HepG2 (cell line): ENCODE data around the gene CTDNEP1. TPM values are rescaled to one million over a fixed set of nuclear protein-coding genes. Genes with fewer than 3 reads are reported as not detected.

ENCODE experiments used
- ATAC-seq: fragments of 200-7000 bp; cut with Tn5 transposase; 3 replicates; pipeline ENCODE4 v1.9.1; 2020; ENCODE audit warnings: mild to moderate bottlenecking, moderate library complexity
- BruUV-seq: library from RNA; stranded (reverse); fragments of 400-500 nt; replicated peaks from 2 replicates; lab custom pipeline; 2021; lab: Mats Ljungman, UMichigan
- CTCF ChIA-PET: fragments of 300-600 bp; formaldehyde crosslinking; extraction: SDS; loops from one replicate; lab custom pipeline; 2021; ENCODE audit warnings: low total read pairs, inconsistent platforms, low intra/inter-chr PET ratio; lab: Yijun Ruan, JAX
- POLR2A ChIA-PET: fragments of 350-600 bp; sonication (Branson Sonifier 250); formaldehyde crosslinking; loops from one replicate; lab custom pipeline; 2020; ENCODE audit warnings: antibody characterized with exemption, inconsistent platforms; lab: Yijun Ruan, JAX
- DNase-seq: peaks from one replicate; pipeline ENCODE4 v3.0.0-alpha.2; 2015; ENCODE audit warnings: low spot score
- FAIRE-seq: peaks from 3 replicates; lab custom pipeline; 2011; peaks lifted over from hg19 to GRCh38; lab: Jason Lieb, UNC
- H2AFZ ChIP-seq: one replicate; pipeline ENCODE4 v1.6.1; 2011; ENCODE audit warnings: low read length, inconsistent platforms
- H3K27ac ChIP-seq: fragments of 300-600 bp; 3 replicates; pipeline ENCODE4 v1.8.0; 2011; ENCODE audit warnings: mixed run types, mild to moderate bottlenecking, mixed read lengths, low read length, inconsistent platforms; ENCODE audit not compliant: insufficient read depth; ENCODE audit errors: extremely low read length
- H3K27me3 ChIP-seq, 2 experiments: fragments of 200-600 bp in 1 of 2; 2 replicates in 1 of 2; 3 replicates in 1 of 2; pipeline versions ENCODE4 v1.6.0 to v1.8.0; 2011; ENCODE audit warnings: low read length in 2 of 2, mild to moderate bottlenecking in 2 of 2, moderate library complexity in 2 of 2, inconsistent platforms in 1 of 2; ENCODE audit not compliant: insufficient read depth in 2 of 2, control insufficient read depth in 1 of 2
- H3K36me3 ChIP-seq, 2 experiments: fragments of 200-600 bp in 1 of 2; replicated peaks in 1 of 2; 2 replicates in 1 of 2; 3 replicates in 1 of 2; pipeline versions ENCODE4 v1.5.1 to v1.8.0; 2011; ENCODE audit warnings: low read length in 2 of 2, inconsistent platforms in 1 of 2; ENCODE audit not compliant: insufficient read depth in 2 of 2, control insufficient read depth in 1 of 2
- H3K4me1 ChIP-seq: 2 replicates; pipeline ENCODE4 v1.5.1; 2012; ENCODE audit warnings: low read length, inconsistent platforms; ENCODE audit not compliant: insufficient read depth
- H3K4me2 ChIP-seq: 2 replicates; pipeline ENCODE4 v1.6.0; 2011; ENCODE audit warnings: low read depth, low read length, inconsistent platforms
- H3K4me3 ChIP-seq, 3 experiments: fragments of 200-600 bp in 1 of 3; sonication (generic), shearing (Covaris generic) in 1 of 3; replicated peaks in 1 of 3; 2 replicates each; pipeline ENCODE4 v1.5.1; 2011 to 2016; ENCODE audit warnings: low read length in 3 of 3, inconsistent platforms in 2 of 3, low read depth in 2 of 3, mild to moderate bottlenecking in 2 of 3, control low read depth in 1 of 3, mixed read lengths in 1 of 3; ENCODE audit not compliant: insufficient read depth in 1 of 3
- H3K79me2 ChIP-seq: one replicate; pipeline ENCODE4 v1.6.1; 2011; ENCODE audit warnings: low read length, inconsistent platforms; ENCODE audit not compliant: insufficient read depth
- H3K9ac ChIP-seq: 2 replicates; pipeline ENCODE4 v1.6.0; 2011; ENCODE audit warnings: mild to moderate bottlenecking, low read depth, low read length, inconsistent platforms; ENCODE audit not compliant: insufficient read depth
- H3K9me3 ChIP-seq: 2 replicates; pipeline ENCODE4 v1.5.1; 2012; ENCODE audit warnings: mild to moderate bottlenecking, low read length
- H4K20me1 ChIP-seq: 2 replicates; pipeline ENCODE4 v1.6.0; 2011; ENCODE audit warnings: inconsistent platforms, mild to moderate bottlenecking, low read length, moderate library complexity; ENCODE audit not compliant: insufficient read depth
- ELF3 ChIP-seq: IDR thresholded peaks from 2 replicates; pipeline ENCODE4 v1.6.1; 2016; ENCODE audit warnings: missing genetic modification reagents, missing compliant biosample characterization
- GABPB1 ChIP-seq: IDR thresholded peaks from 2 replicates; pipeline ENCODE4 v1.6.1; 2016; ENCODE audit warnings: mild to moderate bottlenecking, missing genetic modification reagents, moderate library complexity, missing compliant biosample characterization
- NFAT5 ChIP-seq: sonication (generic); formaldehyde crosslinking; IDR thresholded peaks from 2 replicates; pipeline ENCODE4 v1.4.0; 2020; ENCODE audit warnings: missing genetic modification reagents
- RAD51 ChIP-seq: fragments of 450-650 bp; IDR thresholded peaks from 2 replicates; pipeline ENCODE4 v1.6.1; 2016; ENCODE audit warnings: borderline replicate concordance
- ZNF138 ChIP-seq: sonication (generic); formaldehyde crosslinking; IDR thresholded peaks from 2 replicates; pipeline ENCODE4 v1.5.0; 2020; ENCODE audit warnings: mild to moderate bottlenecking, low read depth, missing genetic modification reagents
- ZNF275 ChIP-seq: sonication (generic); formaldehyde crosslinking; IDR thresholded peaks from 2 replicates; pipeline ENCODE4 v1.8.0; 2022; ENCODE audit warnings: missing genetic modification reagents, mild to moderate bottlenecking, inconsistent platforms, borderline replicate concordance
- ZNF720 ChIP-seq: sonication (generic); formaldehyde crosslinking; IDR thresholded peaks from 2 replicates; pipeline ENCODE4 v1.4.0; 2020; ENCODE audit warnings: missing genetic modification reagents
- ZNF766 ChIP-seq: sonication (generic); formaldehyde crosslinking; IDR thresholded peaks from 2 replicates; pipeline ENCODE4 v1.5.0; 2020; ENCODE audit warnings: missing genetic modification reagents, borderline replicate concordance
- ZSCAN21 ChIP-seq: sonication (generic); formaldehyde crosslinking; IDR thresholded peaks from 2 replicates; pipeline ENCODE4 v1.8.0; 2022; ENCODE audit warnings: mild to moderate bottlenecking, missing genetic modification reagents, moderate library complexity, borderline replicate concordance
- ZSCAN22 ChIP-seq: sonication (generic); formaldehyde crosslinking; IDR thresholded peaks from 2 replicates; pipeline ENCODE4 v1.4.0; 2020; ENCODE audit warnings: mild to moderate bottlenecking, missing genetic modification reagents
- WGBS: methylation state at CpG from one replicate; pipeline ENCODE4 v1.1.6; 2017; ENCODE audit warnings: low lambda C conversion rate; 5-methylcytosine and 5-hydroxymethylcytosine counted together
- in situ Hi-C: cut with HindIII; loops from 2 replicates; pipeline ENCODE4 v1.10.0; 2017; ENCODE audit warnings: low pct_unique_long_range_greater_than_20kb; ENCODE audit not compliant: extremely low pct_ligation_motif_present
- intact Hi-C: fragments of 100-400 bp; cut with micrococcal nuclease; formaldehyde crosslinking; loops from one replicate; pipeline ENCODE4 v1.10.0; 2022; ENCODE audit not compliant: unreplicated experiment
- polyA plus RNA-seq, 8 experiments: library from polyadenylated mRNA; depleted of rRNA in 3 of 8; stranded (reverse) in 7 of 8; unstranded in 1 of 8; fragments of >200 nt; fragmentation: Illumina TruSeq in 4 of 8; extraction: Trizol in 4 of 8; gene quantifications; 2 replicates each; pipeline versions ENCODE4 v1.2.1 to v1.2.3, GENCODE V29; 2011 to 2016; ENCODE audit warnings: low read depth in 4 of 8, missing spikeins in 1 of 8, mixed read lengths in 1 of 8; ENCODE audit not compliant: insufficient read depth in 1 of 8
- total RNA-seq, 5 experiments: library from RNA; depleted of rRNA; stranded (reverse); fragments of >200 nt; fragmentation: Illumina TruSeq; extraction: Trizol; gene quantifications; 2 replicates each; pipeline ENCODE4 v1.2.3, GENCODE V29; 2016; ENCODE audit warnings: low read depth in 1 of 5
- TF ChIP-seq, protein P1 (sequence below): sonication (generic); formaldehyde crosslinking; IDR thresholded peaks from 2 replicates; pipeline ENCODE4 v1.5.0; 2020; ENCODE audit warnings: mild to moderate bottlenecking, missing genetic modification reagents
- TF ChIP-seq, protein P2 (sequence below): sonication (generic); formaldehyde crosslinking; IDR thresholded peaks from 2 replicates; pipeline ENCODE4 v1.5.0; 2020; ENCODE audit warnings: missing genetic modification reagents

CTDNEP1 gene
- total and polyA plus RNA-seq, 2 of the 13 experiments (the other 11 are each of a cell fraction or from before 2014, with no cell fraction given), result 19.8 to 118 TPM

DNA sequence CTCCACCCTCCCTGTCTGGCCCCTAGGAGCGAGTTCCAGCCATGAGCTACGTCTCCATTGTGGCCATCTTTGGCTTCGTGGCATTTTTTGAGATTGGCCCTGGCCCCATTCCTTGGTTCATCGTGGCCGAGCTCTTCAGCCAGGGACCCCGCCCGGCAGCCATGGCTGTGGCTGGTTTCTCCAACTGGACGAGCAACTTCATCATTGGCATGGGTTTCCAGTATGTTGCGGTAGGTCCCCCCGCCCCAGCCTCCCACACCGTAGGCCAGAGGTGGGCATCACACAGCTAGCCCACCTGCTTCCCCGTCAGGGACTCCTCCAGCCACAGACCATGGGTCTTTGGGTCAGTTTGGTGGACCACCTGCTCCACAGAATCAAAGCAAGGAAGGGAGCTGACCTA, 34.1 kb upstream of the CTDNEP1 start (continued):
- TF ChIP-seq, protein P1, sequence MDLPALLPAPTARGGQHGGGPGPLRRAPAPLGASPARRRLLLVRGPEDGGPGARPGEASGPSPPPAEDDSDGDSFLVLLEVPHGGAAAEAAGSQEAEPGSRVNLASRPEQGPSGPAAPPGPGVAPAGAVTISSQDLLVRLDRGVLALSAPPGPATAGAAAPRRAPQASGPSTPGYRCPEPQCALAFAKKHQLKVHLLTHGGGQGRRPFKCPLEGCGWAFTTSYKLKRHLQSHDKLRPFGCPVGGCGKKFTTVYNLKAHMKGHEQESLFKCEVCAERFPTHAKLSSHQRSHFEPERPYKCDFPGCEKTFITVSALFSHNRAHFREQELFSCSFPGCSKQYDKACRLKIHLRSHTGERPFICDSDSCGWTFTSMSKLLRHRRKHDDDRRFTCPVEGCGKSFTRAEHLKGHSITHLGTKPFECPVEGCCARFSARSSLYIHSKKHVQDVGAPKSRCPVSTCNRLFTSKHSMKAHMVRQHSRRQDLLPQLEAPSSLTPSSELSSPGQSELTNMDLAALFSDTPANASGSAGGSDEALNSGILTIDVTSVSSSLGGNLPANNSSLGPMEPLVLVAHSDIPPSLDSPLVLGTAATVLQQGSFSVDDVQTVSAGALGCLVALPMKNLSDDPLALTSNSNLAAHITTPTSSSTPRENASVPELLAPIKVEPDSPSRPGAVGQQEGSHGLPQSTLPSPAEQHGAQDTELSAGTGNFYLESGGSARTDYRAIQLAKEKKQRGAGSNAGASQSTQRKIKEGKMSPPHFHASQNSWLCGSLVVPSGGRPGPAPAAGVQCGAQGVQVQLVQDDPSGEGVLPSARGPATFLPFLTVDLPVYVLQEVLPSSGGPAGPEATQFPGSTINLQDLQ (CRISPR knock-in tag), result no peak
- TF ChIP-seq, all 625 proteins: peak for 0

- BruUV-seq, result no TSS peak
- H3K9ac ChIP-seq, result no peak overlapping the region
- peaks cover 8 to 9% of the 10 kb centered on the region in 2 experiments; a peak in 4 of 5 replicates for H3K36me3 ChIP-seq
- H3K9me3 ChIP-seq, result no peaks in the 10 kb centered on the region
- in situ Hi-C loops (loop anchor here (10.0 kb wide), 1 partner anchor 240 kb away; the partner anchor contains the start of gene SLC16A11), intact Hi-C loops (loop anchor here (5.0 kb wide), 1 partner anchor 43 kb away; the partner anchor contains the start of gene GABARAP)
- POLR2A ChIA-PET, result interaction anchor here (1.4 kb wide), 1 partner anchor 28 kb away, joined by 3 read pairs; no protein-coding TSS in a partner anchor
- no peak overlapping the region for H3K4me3 ChIP-seq
- DNase-seq, result no peak
- H2AFZ ChIP-seq, result no peak overlapping the region
- H3K79me2 ChIP-seq, result no peaks in the 10 kb centered on the region
- H4K20me1 ChIP-seq, result no peaks in the 10 kb centered on the region
- no peak for ATAC-seq
- FAIRE-seq, result no peak
- H3K27ac ChIP-seq, result no peak overlapping the region
- TF ChIP-seq NFAT5 (CRISPR knock-in tag) (no peak), GABPB1 (CRISPR knock-in tag) (no peak), ZSCAN22 (CRISPR knock-in tag) (no peak), ELF3 (no peak), ZNF766 (no peak), ZNF275 (no peak), ZNF138 (no peak), RAD51 (no peak), ZNF720 (CRISPR knock-in tag) (no peak), ZSCAN21 (no peak)
- TF ChIP-seq, protein P2, sequence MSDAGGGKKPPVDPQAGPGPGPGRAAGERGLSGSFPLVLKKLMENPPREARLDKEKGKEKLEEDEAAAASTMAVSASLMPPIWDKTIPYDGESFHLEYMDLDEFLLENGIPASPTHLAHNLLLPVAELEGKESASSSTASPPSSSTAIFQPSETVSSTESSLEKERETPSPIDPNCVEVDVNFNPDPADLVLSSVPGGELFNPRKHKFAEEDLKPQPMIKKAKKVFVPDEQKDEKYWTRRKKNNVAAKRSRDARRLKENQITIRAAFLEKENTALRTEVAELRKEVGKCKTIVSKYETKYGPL (CRISPR knock-in tag), result no peak
- TF ChIP-seq, all 625 proteins: peak for 0
- no peaks in the 10 kb centered on the region for H3K27me3 ChIP-seq
- H3K4me1 ChIP-seq, result peaks cover 26% of the 10 kb centered on the region
- CTCF ChIA-PET, result no interaction called here
- 95% methylated on average over 8 of the region's 16 CpGs for WGBS
- no peak overlapping the region for H3K4me2 ChIP-seq
Observed at GRCh38 chr17:7284911-7285310, 33.4 kb upstream of the CTDNEP1 start.
